DOHH2 (cell line): Measurements from ENCODE around the gene MYO10.
"Not testable (repeated sequence)": the region's sequence is repeated elsewhere in the genome, so short reads cannot be mapped to it uniquely, and the experiment has no call there.

Experiments
- H3F3A ChIP-seq: fragments of 200-600 bp; sonication (generic), shearing (Covaris generic); 2 replicates; pipeline ENCODE4 v1.6.0; 2016; ENCODE audit warnings: antibody characterized with exemption, mild to moderate bottlenecking; ENCODE audit not compliant: control insufficient read depth, insufficient read depth
- H3K27ac ChIP-seq: fragments of 200-600 bp; sonication (generic); 2 replicates; pipeline ENCODE4 v1.5.1; 2014; ENCODE audit warnings: low read depth, mild to moderate bottlenecking, low read length, moderate library complexity
- H3K27me3 ChIP-seq: fragments of 200-600 bp; sonication (generic); 2 replicates; pipeline ENCODE4 v1.6.1; 2014; ENCODE audit warnings: mild to moderate bottlenecking, low read length, mixed read lengths; ENCODE audit not compliant: control insufficient read depth
- H3K36me3 ChIP-seq: fragments of 200-600 bp; sonication (generic); 2 replicates; pipeline ENCODE4 v1.6.1; 2014; ENCODE audit warnings: mild to moderate bottlenecking, low read length, moderate library complexity, mixed read lengths; ENCODE audit not compliant: control insufficient read depth
- H3K4me1 ChIP-seq: fragments of 200-600 bp; sonication (generic); 2 replicates; pipeline ENCODE4 v1.6.1; 2014; ENCODE audit warnings: mild to moderate bottlenecking, low read length, mixed read lengths; ENCODE audit not compliant: control insufficient read depth
- H3K4me2 ChIP-seq: fragments of 200-600 bp; sonication (generic); 2 replicates; pipeline ENCODE4 v1.6.0; 2014; ENCODE audit warnings: mild to moderate bottlenecking, low read length, moderate library complexity
- H3K4me3 ChIP-seq: fragments of 200-600 bp; sonication (generic); 2 replicates; pipeline ENCODE4 v1.5.1; 2014; ENCODE audit warnings: mild to moderate bottlenecking, low read length, mixed read lengths
- H3K79me2 ChIP-seq: fragments of 200-600 bp; sonication (generic); 2 replicates; pipeline ENCODE4 v1.6.1; 2014; ENCODE audit warnings: mild to moderate bottlenecking, low read length, mixed read lengths; ENCODE audit not compliant: control insufficient read depth
- H3K9me2 ChIP-seq: fragments of 200-600 bp; sonication (generic); replicated peaks from 2 replicates; pipeline ENCODE4 v1.6.1; 2014; ENCODE audit warnings: mild to moderate bottlenecking, low read length, mixed read lengths; ENCODE audit not compliant: control insufficient read depth
- H3K9me3 ChIP-seq: fragments of 200-600 bp; sonication (generic); 2 replicates; pipeline ENCODE4 v1.6.1; 2014; ENCODE audit warnings: antibody characterized with exemption, low read length, mixed read lengths; ENCODE audit not compliant: control insufficient read depth, insufficient read depth
- H4K20me1 ChIP-seq: fragments of 200-600 bp; sonication (generic); 2 replicates; pipeline ENCODE4 v1.6.0; 2014; ENCODE audit warnings: low read depth, mild to moderate bottlenecking, antibody characterized with exemption, low read length, moderate library complexity; ENCODE audit not compliant: control insufficient read depth, insufficient read depth
- CTCF ChIP-seq: fragments of 200-600 bp; sonication (generic); IDR thresholded peaks from one replicate; pipeline ENCODE4 v1.5.1; 2014; ENCODE audit warnings: antibody characterized with exemption, mild to moderate bottlenecking, low read depth, low read length; ENCODE audit not compliant: poor library complexity, severe bottlenecking
- EZH2phosphoT487 ChIP-seq: fragments of 200-600 bp; sonication (generic); IDR thresholded peaks from 2 replicates; pipeline ENCODE4 v1.6.1; 2017; ENCODE audit warnings: borderline replicate concordance, mild to moderate bottlenecking, antibody characterized with exemption, low read length, moderate library complexity, mixed read lengths

Gene MYO10

GRCh38 chr5:16879650-16880049 is 56.4 kb downstream of the MYO10 start:
- Histone ChIP-seq H3K4me3 (no peak overlapping the region), H3K9me2 (no peaks in the 10 kb centered on the region), H4K20me1 (no peaks in the 10 kb centered on the region), H3K4me2 (no peak overlapping the region), H3K36me3 (no peaks in the 10 kb centered on the region), H3K27me3 (no peaks in the 10 kb centered on the region), H3K79me2 (no peaks in the 10 kb centered on the region), H3K27ac (no peak overlapping the region), H3F3A (no peaks in the 10 kb centered on the region), H3K4me1 (no peaks in the 10 kb centered on the region), H3K9me3 (no peaks in the 10 kb centered on the region)
- no peak for TF ChIP-seq CTCF
- TF ChIP-seq EZH2phosphoT487: no peak

GRCh38 chr5:16879191-16879590 is 56.9 kb downstream of the MYO10 start:
- Histone ChIP-seq H3K79me2 (no peaks in the 10 kb centered on the region), H3K9me3 (no peaks in the 10 kb centered on the region), H3K27me3 (no peaks in the 10 kb centered on the region), H4K20me1 (no peaks in the 10 kb centered on the region), H3K4me1 (no peaks in the 10 kb centered on the region), H3F3A (no peaks in the 10 kb centered on the region), H3K4me3 (no peak overlapping the region), H3K9me2 (no peaks in the 10 kb centered on the region), H3K36me3 (no peaks in the 10 kb centered on the region), H3K27ac (no peak overlapping the region), H3K4me2 (no peak overlapping the region)
- TF ChIP-seq CTCF (no peak), EZH2phosphoT487 (no peak)

- TF ChIP-seq EZH2phosphoT487 (no peak), CTCF (no peak)
- Histone ChIP-seq H3K4me2 (no peak overlapping the region), H3K4me1 (no peaks in the 10 kb centered on the region), H3K27ac (no peak overlapping the region), H4K20me1 (no peaks in the 10 kb centered on the region), H3K4me3 (no peak overlapping the region), H3F3A (no peaks in the 10 kb centered on the region), H3K9me3 (no peaks in the 10 kb centered on the region), H3K79me2 (no peaks in the 10 kb centered on the region), H3K9me2 (no peaks in the 10 kb centered on the region), H3K27me3 (no peaks in the 10 kb centered on the region), H3K36me3 (no peaks in the 10 kb centered on the region)
Observed at GRCh38 chr5:16877267-16877935, 58.7 kb downstream of the MYO10 start.

- H3K79me2 ChIP-seq, H3K9me2 ChIP-seq, H3K27me3 ChIP-seq, H3K9me3 ChIP-seq, H3F3A ChIP-seq, H3K27ac ChIP-seq, H3K4me2 ChIP-seq, H4K20me1 ChIP-seq, H3K4me1 ChIP-seq, H3K4me3 ChIP-seq, H3K36me3 ChIP-seq: not testable (repeated sequence)
Observed at GRCh38 chr5:16874424-16874823, 61.7 kb downstream of the MYO10 start.
